H9 (cell line): Measurements from ENCODE around the gene DCBLD1. TPM values are rescaled to one million over a fixed set of nuclear protein-coding genes. Genes with fewer than 3 reads are reported as not detected.

Experiments
- DNase-seq: peaks from one replicate; pipeline ENCODE4 v3.0.0-alpha.2; 2017
- H2AFZ ChIP-seq: one replicate; pipeline ENCODE4 v1.6.1; 2013; ENCODE audit warnings: mild to moderate bottlenecking, low read length, control low read depth, moderate library complexity
- H2AK5ac ChIP-seq: 2 replicates; pipeline ENCODE4 v1.6.1; 2013; ENCODE audit warnings: low read length, control low read depth, mixed read lengths; ENCODE audit not compliant: insufficient read length
- H2BK120ac ChIP-seq: one replicate; pipeline ENCODE4 v1.6.1; 2013; ENCODE audit warnings: low read depth, mild to moderate bottlenecking, low read length, control low read depth, inconsistent platforms; ENCODE audit not compliant: poor library complexity, severe bottlenecking
- H2BK12ac ChIP-seq: 2 replicates; pipeline ENCODE4 v1.6.1; 2013; ENCODE audit warnings: low read length, control low read depth, mixed read lengths, low read depth; ENCODE audit not compliant: insufficient read length
- H2BK15ac ChIP-seq: 2 replicates; pipeline ENCODE4 v1.6.1; 2013; ENCODE audit warnings: low read depth, low read length, control low read depth
- H2BK20ac ChIP-seq: one replicate; pipeline ENCODE4 v1.6.1; 2013; ENCODE audit warnings: low read depth, mild to moderate bottlenecking, low read length, control low read depth, inconsistent platforms; ENCODE audit not compliant: poor library complexity, severe bottlenecking
- H2BK5ac ChIP-seq: 2 replicates; pipeline ENCODE4 v1.6.1; 2013; ENCODE audit warnings: low read length, control low read depth, mixed read lengths; ENCODE audit not compliant: insufficient read length
- H3K14ac ChIP-seq: 2 replicates; pipeline ENCODE4 v1.6.1; 2013; ENCODE audit warnings: low read length, control low read depth; ENCODE audit not compliant: insufficient read depth
- H3K18ac ChIP-seq: 2 replicates; pipeline ENCODE4 v1.6.1; 2013; ENCODE audit warnings: low read depth, mild to moderate bottlenecking, mixed read lengths, low read length, control low read depth; ENCODE audit not compliant: insufficient read length
- H3K23ac ChIP-seq: 2 replicates; pipeline ENCODE4 v1.6.1; 2013; ENCODE audit warnings: low read length, control low read depth, mixed read lengths, low read depth; ENCODE audit not compliant: insufficient read length
- H3K23me2 ChIP-seq: 2 replicates; pipeline ENCODE4 v1.6.1; 2013; ENCODE audit warnings: low read depth, mild to moderate bottlenecking, mixed read lengths, low read length, control low read depth; ENCODE audit not compliant: insufficient read length, poor library complexity, severe bottlenecking
- H3K27ac ChIP-seq: 2 replicates; pipeline ENCODE4 v1.5.1; 2013; ENCODE audit warnings: low read length, control low read depth, mixed read lengths, low read depth; ENCODE audit not compliant: insufficient read length
- H3K27me3 ChIP-seq: 2 replicates; pipeline ENCODE4 v1.6.1; 2013; ENCODE audit warnings: low read length, control low read depth, inconsistent platforms; ENCODE audit not compliant: insufficient read depth
- H3K4ac ChIP-seq: 2 replicates; pipeline ENCODE4 v1.6.1; 2013; ENCODE audit warnings: low read depth, mild to moderate bottlenecking, control low read depth, inconsistent platforms, low read length, moderate library complexity
- H3K4me1 ChIP-seq: 2 replicates; pipeline ENCODE4 v1.6.1; 2013; ENCODE audit warnings: low read length, control low read depth, inconsistent platforms; ENCODE audit not compliant: insufficient read depth
- H3K4me2 ChIP-seq: 2 replicates; pipeline ENCODE4 v1.6.1; 2013; ENCODE audit warnings: low read length, control low read depth, mixed read lengths; ENCODE audit not compliant: insufficient read length, insufficient read depth
- H3K56ac ChIP-seq: 2 replicates; pipeline ENCODE4 v1.6.1; 2013; ENCODE audit warnings: low read depth, mild to moderate bottlenecking, mixed read lengths, low read length, control low read depth; ENCODE audit not compliant: insufficient read length
- H3K79me1 ChIP-seq: 2 replicates; pipeline ENCODE4 v1.6.1; 2013; ENCODE audit warnings: low read depth, mild to moderate bottlenecking, moderate library complexity, low read length, control low read depth, inconsistent platforms; ENCODE audit not compliant: insufficient read depth, poor library complexity, severe bottlenecking
- H3K79me2 ChIP-seq: 2 replicates; pipeline ENCODE4 v1.6.1; 2013; ENCODE audit warnings: low read length, control low read depth, inconsistent platforms; ENCODE audit not compliant: insufficient read depth
- H3K9ac ChIP-seq: 2 replicates; pipeline ENCODE4 v1.6.1; 2013; ENCODE audit warnings: low read length, control low read depth, mixed read lengths; ENCODE audit not compliant: insufficient read length; ENCODE audit errors: extremely low read depth
- H3K9me3 ChIP-seq: one replicate; pipeline ENCODE4 v1.6.1; 2013; ENCODE audit warnings: low read depth, low read length, inconsistent platforms; ENCODE audit not compliant: control insufficient read depth
- H3T11ph ChIP-seq: one replicate; pipeline ENCODE4 v1.6.1; 2013; ENCODE audit warnings: mild to moderate bottlenecking, low read length, control low read depth, inconsistent platforms
- H4K20me1 ChIP-seq: one replicate; pipeline ENCODE4 v1.6.1; 2013; ENCODE audit not compliant: control insufficient read depth, insufficient read length, insufficient read depth
- H4K5ac ChIP-seq: 2 replicates; pipeline ENCODE4 v1.6.1; 2013; ENCODE audit warnings: low read depth, mild to moderate bottlenecking, mixed read lengths, low read length, control low read depth; ENCODE audit not compliant: insufficient read length
- H4K8ac ChIP-seq: replicated peaks from 2 replicates; pipeline ENCODE4 v1.6.1; 2013; ENCODE audit warnings: low read length, control low read depth, mixed read lengths, low read depth; ENCODE audit not compliant: insufficient read length
- H4K91ac ChIP-seq: 2 replicates; pipeline ENCODE4 v1.6.1; 2013; ENCODE audit warnings: low read depth, mild to moderate bottlenecking, moderate library complexity, mixed read lengths, low read length, control low read depth; ENCODE audit not compliant: insufficient read length
- H3K27ac Mint-ChIP-seq, 3 experiments: 2 replicates in 2 of 3; 3 replicates in 1 of 3; pipeline ENCODE4 v1.8.0; 2020 to 2021; ENCODE audit warnings: mixed read lengths in 3 of 3, mild to moderate bottlenecking in 1 of 3, moderate library complexity in 1 of 3
- H3K27me3 Mint-ChIP-seq: 2 replicates; pipeline ENCODE4 v1.8.0; 2021; ENCODE audit warnings: low read depth, mild to moderate bottlenecking, moderate library complexity, mixed read lengths
- H3K36me3 Mint-ChIP-seq, 3 experiments: 2 replicates in 2 of 3; 3 replicates in 1 of 3; pipeline ENCODE4 v1.8.0; 2020 to 2021; ENCODE audit warnings: low read depth in 3 of 3, mixed read lengths in 3 of 3; ENCODE audit not compliant: insufficient read depth in 1 of 3
- H3K4me1 Mint-ChIP-seq, 2 experiments: 2 replicates each; pipeline ENCODE4 v1.8.0; 2020; ENCODE audit warnings: mixed read lengths in 2 of 2
- H3K4me3 Mint-ChIP-seq, 2 experiments: 2 replicates in 1 of 2; 3 replicates in 1 of 2; pipeline ENCODE4 v1.8.0; 2020 to 2021; ENCODE audit warnings: mild to moderate bottlenecking in 2 of 2, mixed read lengths in 2 of 2, moderate library complexity in 1 of 2
- H3K9me3 Mint-ChIP-seq, 2 experiments: 2 replicates in 1 of 2; 3 replicates in 1 of 2; pipeline ENCODE4 v1.8.0; 2020; ENCODE audit warnings: mild to moderate bottlenecking in 2 of 2, mixed read lengths in 2 of 2, moderate library complexity in 1 of 2
- CTCF ChIP-seq: fragments of 200-600 bp; sonication (generic); conservative IDR thresholded peaks from 3 replicates; pipeline ENCODE4 v1.8.0; 2021; ENCODE audit warnings: antibody characterized with exemption, mild to moderate bottlenecking
- WGBS: extraction: QIAGEN DNeasy Blood & Tissue Kit; methylation state at CpG from one replicate; pipeline ENCODE4 v1.1.7; 2013; ENCODE audit warnings: missing lambda C conversion rate, low lambda C conversion rate, mixed read lengths; ENCODE audit not compliant: insufficient read length; ENCODE audit errors: extremely low coverage; 5-methylcytosine and 5-hydroxymethylcytosine counted together
- total RNA-seq: library from RNA; stranded (reverse); gene quantifications from 2 replicates; pipeline ENCODE4 v1.2.1, GENCODE V29; 2021

The DCBLD1 gene
- total RNA-seq, 1 experiment from 2014 or later = 10.1 TPM

- no peak for DNase-seq
- H3K4me1 Mint-ChIP-seq = peaks cover 5 to 12% of the 10 kb centered on the region in 2 experiments; a peak in 3 of 4 replicates
- Histone ChIP-seq H3K27me3 (no peaks in the 10 kb centered on the region), H3K4ac (no peak overlapping the region), H4K8ac (no peak overlapping the region), H3K23ac (no peak overlapping the region), H3K79me1 (no peaks in the 10 kb centered on the region), H3K18ac (no peak overlapping the region), H3K9me3 (no peaks in the 10 kb centered on the region), H2BK20ac (no peak overlapping the region), H3K9ac (no peak overlapping the region), H4K91ac (no peak overlapping the region), H2BK5ac (no peak overlapping the region), H2BK12ac (no peak overlapping the region), H3K4me1 (no peaks in the 10 kb centered on the region), H3K4me2 (no peak overlapping the region), H3K23me2 (no peaks in the 10 kb centered on the region), H2AK5ac (no peak overlapping the region), H3K27ac (no peak overlapping the region), H3K56ac (no peak overlapping the region), H2AFZ (no peak overlapping the region), H2BK120ac (no peak overlapping the region), H2BK15ac (no peak overlapping the region), H3K14ac (no peak overlapping the region), H3T11ph (no peak overlapping the region), H4K5ac (no peak overlapping the region), H3K79me2 (no peaks in the 10 kb centered on the region), H4K20me1 (no peaks in the 10 kb centered on the region)
- H3K4me3 Mint-ChIP-seq = no peak overlapping the region
- WGBS = no CpG with 5 or more reads among the region's 7 CpGs
- peaks cover 0 to 3% of the 10 kb centered on the region in 2 experiments; a peak in 1 of 5 replicates for H3K9me3 Mint-ChIP-seq
- peaks cover 4 to 9% (median 8%) of the 10 kb centered on the region in 3 experiments; a peak in 6 of 7 replicates for H3K36me3 Mint-ChIP-seq
- H3K27me3 Mint-ChIP-seq = no peaks in the 10 kb centered on the region
- no peak for TF ChIP-seq CTCF
- no peak overlapping the region; a peak in 1 of 7 replicates for H3K27ac Mint-ChIP-seq
These were observed 29.8 kb downstream of the DCBLD1 start for GRCh38 chr6:117512056-117512828.
